GM19395 (cell line): ENCODE results near the gene EEF2.
"Not testable (repeated sequence)": the region's sequence is repeated elsewhere in the genome, so short reads cannot be mapped to it uniquely, and the experiment has no call there.

Source experiments
- ATAC-seq: cut with Tn5 transposase; IDR thresholded peaks from one replicate; pipeline ENCODE4 v1.9.1; 2021; ENCODE audit warnings: mild to moderate bottlenecking, moderate library complexity; ENCODE audit not compliant: unreplicated experiment

The EEF2 gene

DNA sequence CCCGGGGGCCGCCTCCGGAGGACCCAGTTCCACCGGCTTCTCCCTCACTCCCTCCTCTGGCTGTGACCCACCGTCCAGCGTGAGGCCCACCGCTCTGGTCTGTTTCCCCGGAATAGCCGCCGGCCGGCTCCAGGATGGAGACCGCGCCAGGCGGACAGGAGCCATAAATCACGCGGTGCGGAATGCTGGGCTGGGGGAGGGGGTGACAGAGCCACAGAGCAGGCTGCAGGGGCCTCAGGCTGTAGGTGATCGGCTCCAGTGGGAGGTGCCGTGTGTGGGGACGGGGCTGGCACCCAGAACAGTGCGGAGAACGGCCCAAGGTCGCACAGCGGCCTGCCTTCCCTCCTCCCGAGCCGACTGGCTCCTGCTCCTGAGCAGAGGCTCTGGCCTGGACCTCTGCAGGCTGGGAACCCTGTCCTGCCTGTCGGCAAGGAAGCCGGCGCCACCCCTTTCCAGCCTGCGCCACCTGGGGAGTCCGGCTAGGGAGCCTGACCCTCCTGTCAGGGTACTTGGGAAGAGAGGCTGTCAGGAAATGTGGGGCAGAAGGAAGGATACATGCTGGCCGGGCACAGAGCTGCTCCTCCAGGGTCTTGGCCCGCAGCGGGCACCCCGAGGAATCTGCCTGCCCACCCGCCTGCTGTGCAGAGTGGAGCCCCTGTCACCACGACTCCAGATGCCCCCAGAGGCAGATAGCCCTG lies 30.6 kb upstream of the EEF2 start:
- ATAC-seq, result no peak

GRCh38 chr19:4014541-4015491 lies 29.6 kb upstream of the EEF2 start:
- no peak for ATAC-seq

DNA sequence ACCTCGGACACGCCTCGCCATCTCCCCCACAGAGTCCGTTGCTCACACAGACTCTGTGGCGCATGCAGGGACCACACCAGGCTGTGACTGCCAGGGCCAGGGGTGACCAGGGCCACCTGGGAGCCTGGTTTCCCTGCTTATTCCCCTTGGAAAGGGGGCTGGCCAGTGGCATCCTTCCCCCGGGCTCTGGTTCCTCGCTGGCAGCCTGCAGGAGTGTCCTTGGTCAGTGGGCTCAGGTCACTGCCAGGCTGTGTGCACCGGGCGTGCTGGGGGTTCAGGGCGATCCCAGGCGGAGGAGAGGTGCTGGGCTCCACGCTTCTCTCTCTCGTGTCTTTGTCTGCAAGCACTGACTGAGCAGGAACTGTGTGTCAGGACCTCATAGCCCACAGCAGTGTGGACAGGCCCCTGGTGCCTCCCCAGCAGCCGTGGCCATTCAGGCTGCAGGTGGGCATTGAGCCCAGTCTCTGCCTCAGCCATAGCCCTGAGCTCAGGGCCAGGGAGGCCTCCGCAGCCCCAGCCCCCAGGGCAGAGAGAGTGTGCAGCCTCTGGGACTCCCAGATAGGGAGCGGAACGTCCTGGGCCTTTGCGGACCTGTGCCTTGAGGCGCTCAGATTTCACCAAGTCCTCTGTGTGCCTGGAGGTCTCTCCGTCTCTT lies 28.8 kb upstream of the EEF2 start:
- ATAC-seq, result no peak

DNA sequence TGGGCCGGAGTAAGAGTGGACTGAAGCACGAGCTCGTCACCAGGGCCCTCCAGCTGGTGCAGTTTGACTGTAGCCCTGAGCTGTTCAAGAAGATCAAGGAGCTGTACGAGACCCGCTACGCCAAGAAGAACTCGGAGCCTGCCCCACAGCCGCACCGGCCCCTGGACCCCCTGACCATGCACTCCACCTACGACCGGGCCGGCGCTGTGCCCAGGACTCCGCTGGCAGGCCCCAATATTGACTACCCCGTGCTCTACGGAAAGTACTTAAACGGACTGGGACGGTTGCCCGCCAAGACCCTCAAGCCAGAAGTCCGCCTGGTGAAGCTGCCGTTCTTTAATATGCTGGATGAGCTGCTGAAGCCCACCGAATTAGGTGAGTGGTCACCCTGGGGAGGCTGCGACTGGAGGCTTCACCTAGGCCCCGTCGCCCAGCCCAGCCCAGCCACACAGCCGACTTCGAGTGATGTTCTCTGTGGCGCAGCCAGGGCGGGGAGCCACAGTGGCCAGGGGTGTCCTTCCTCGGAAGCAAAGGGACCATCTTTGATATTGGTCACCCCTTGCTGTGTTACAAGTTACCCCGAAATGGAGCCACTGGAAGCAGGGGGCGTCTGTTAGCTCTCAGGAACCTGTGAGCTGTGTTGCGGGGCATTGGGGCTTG lies 27.8 kb upstream of the EEF2 start:
- ATAC-seq, result no peak

DNA sequence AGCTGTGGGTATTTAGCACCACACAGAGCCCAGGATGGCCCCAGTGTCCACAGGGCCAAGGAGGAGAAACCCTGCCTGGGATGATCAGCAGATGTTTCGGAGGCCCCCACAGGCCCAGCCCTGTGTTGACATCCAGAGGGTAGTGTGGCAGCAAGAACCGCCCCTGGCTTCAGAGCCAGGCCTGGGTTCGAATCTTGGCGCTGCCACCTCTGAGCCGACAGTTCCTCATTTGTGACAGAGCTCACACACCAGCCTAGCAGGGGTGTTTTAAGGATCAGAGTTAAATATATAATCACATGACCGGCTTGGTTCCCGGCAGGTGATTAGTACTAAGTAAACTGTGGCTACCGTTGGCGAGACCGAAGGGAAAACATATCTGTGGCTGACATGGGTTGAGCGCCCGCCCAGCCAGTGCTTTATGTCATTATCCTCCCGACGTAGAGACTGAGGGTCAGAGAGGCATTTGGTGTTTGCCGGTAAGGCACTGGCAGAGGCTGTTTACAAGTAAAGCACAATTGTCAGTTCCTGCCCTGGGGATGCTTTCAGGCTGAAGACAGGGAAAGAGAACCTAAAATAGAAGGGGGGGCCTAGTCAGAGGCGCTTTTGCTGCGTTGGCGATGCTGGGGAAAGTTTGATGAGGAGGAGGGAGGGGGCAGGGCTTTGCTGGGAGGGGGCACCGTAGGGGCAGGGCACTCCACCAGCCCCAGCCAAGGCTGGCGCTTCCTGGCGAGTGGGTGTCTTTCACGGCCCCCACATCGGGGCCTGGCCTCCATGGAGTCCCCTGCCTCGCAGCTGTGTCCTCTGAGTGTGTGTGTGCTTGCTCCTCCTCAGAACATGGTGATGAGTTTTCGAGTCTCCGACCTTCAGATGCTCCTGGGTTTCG lies 27.1 kb upstream of the EEF2 start:
- no peak for ATAC-seq

DNA sequence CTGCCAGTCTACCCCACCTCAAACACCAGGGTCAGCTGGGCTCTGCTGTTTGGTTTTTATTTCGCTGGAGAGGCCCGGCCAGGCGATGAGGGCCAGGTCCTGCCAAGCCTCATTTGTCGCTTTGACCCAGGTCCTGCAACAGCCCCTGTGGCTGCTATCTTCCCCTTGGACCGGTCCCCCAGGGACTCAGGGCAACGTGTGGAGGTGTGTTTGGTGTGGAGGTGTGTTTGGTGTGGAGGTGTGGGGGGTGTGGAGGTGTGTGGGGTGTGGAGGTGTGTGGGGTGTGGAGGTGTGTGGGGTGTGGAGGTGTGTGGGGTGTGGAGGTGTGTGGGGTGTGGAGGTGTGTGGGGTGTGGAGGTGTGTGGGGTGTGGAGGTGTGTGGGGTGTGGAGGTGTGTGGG lies 26.2 kb upstream of the EEF2 start:
- not testable (repeated sequence) for ATAC-seq

DNA sequence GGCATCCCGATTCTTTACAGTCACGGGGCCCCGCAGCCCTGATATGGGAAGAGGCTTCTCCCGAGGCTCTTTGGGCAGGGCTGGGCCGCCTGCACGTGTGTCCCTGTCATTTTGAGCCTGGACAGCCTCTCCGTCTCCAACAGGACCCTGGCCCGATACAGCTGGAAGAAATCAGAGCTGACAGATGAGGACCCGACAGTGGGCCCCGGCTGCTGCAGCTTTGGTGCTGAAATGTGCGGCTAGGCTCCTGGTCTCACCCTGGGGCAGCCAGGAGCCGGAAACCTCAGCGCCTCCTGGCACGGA lies 25.5 kb upstream of the EEF2 start:
- ATAC-seq, result no peak

DNA sequence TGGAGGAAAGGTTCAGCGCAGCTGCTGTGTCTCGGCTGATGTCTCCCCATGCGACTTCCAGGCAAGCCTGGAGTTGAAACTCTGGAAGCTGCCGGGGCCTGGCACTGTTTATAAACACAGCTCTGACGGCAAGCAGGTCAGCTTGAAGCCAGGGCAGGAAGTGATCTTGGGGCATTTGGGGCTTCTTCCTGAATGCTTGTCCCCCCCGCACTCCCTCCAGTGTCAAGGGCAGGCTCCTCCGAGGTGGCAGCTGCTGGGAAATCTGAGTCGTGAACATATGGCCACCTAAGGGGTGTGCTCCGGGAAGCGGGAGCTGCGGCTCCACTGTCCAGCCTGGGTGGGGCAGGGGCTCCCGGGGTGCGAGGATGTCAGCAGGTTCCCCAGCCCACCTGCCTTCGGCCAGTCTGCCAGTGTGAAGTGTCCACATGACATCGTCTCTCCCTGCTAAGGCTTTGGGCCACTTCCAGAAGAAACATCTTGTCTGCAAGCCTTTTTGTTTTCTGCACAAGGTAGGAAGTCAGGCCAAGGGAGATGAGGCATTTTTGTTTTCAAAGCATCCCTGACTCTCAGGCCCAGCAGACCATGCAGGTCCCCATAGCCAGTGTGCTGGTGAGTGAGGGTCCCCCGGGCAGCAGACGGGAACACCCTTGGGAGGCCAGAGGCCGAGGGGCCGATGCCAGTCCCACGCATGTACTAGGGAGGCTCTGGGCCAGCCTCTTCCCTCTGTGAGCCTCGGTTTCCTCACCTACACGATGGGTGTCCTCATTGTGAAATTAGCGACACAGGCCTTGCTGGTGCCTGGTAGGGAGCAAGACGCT lies 24.9 kb upstream of the EEF2 start:
- ATAC-seq, result no peak

DNA sequence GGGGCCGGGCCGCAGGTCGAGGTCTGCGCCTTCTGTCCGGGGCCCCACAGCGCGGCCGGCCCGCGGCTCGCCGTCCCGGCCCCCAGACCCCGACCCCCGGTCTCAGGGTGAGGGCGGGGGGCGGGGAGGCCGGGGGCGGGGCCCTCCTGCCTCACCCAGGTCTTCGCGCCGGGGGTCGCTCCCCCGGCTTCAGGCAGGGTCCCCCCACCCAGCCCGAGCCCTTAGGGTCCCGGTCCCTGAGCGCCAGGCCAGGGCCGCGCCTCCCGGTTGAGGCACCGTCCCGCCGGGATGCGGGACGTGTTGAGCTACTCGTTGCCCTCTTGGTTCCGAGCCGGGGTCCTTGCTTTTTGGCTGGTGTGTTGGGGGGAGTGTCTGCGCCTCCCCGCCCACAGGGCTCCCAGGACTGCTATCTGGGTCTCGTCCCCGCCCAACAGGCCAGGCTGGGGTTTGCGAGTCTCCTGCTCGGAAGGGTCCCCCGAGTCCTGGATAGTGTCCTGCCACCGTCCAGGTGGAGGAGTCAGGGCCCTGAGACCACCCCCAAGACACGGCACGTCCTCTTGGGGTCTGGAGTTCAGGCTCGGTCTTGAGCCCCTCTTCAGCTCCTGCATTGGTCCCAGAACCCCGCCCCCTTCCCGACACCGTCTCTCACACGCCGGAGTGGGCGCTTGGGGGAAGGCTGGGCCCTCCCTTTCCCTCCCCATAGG lies 22.7 kb upstream of the EEF2 start:
- ATAC-seq, result no peak

DNA sequence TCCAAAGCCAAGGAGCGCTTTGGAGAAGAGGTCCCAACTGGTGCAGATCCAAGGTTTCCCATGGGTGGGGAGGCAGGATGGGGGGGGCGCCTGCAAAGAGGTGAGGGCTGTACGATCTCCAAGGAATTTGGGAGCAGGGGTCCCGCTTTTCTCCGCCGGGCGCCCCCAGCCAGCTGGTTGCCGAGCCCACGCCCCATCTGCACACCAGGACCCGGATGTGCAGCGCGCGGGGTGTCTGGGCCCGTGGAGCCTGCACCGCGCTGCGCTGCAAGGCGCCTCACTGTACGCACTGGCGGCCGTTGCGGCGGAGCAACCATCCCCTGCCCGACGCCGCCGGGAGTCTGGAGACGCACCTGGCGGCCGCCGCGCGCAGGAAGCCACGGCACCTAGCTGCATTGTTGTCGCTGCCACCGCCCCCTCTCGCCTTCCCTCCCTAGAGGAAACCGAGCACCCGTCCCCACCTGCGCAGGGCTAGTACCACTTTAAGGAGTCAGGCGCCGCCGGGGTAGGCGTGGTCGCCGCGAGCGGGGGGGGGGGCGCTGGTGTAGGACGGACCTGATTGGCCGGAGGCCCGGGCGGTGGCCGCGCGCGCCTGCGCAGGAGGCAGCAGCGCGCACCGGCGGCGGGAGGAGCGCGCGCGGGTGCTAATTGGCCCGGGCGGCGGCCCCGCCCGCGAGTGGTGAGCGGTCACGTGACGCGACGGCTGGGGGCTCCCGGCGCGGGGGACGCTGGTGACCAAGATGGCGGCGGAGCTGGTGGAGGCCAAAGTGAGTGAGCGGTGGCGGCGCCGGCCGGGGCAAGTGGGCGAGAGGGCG lies 22.0 kb upstream of the EEF2 start, which contains the start of gene PIAS4:
TSS of gene PIAS4 (plus strand) at position 716 of the 815 bp plus-strand sequence. CDS start at position 741, 25 bp downstream.
- ATAC-seq, result peak; percentile 90

DNA sequence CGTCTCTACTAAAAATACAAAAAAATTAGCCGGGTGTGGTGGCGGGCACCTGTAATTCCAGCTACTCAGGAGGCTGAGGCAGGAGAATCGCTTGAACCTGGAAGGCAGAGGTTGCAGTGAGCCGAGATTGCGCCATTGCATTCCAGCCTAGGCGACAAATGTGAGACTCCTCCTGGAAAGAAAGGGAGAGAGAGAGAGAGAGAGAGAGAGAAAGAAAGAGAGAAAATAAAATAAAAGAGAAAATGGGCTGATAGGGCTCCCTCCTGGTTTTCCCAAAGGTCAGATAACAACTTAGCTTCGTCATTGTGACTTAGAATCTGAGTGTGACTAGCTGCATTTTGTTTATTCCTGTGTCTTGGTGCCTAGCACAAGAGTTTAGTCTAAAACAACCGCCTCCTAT lies 20.2 kb upstream of the EEF2 start:
- ATAC-seq, result not testable (repeated sequence)

DNA sequence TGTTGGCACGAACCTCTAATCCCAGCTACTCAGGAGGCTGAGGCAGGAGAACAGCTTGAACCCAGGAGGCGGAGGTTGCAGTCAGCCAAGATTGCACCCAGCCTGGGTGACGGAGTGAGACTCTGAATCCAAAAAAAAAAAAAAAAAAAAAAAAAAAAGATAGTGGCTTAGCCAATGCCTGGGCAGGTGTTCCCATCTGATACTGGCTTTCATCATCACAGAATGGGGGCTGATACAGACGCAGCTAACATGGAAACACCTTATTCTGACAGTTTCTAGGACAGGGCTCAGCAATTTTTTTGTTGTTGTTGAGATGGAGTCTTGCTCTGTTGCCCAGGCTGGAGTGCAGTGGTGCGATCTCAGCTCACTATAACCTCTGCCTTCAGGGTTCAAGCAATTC lies 15.5 kb upstream of the EEF2 start:
- ATAC-seq, result not testable (repeated sequence)

DNA sequence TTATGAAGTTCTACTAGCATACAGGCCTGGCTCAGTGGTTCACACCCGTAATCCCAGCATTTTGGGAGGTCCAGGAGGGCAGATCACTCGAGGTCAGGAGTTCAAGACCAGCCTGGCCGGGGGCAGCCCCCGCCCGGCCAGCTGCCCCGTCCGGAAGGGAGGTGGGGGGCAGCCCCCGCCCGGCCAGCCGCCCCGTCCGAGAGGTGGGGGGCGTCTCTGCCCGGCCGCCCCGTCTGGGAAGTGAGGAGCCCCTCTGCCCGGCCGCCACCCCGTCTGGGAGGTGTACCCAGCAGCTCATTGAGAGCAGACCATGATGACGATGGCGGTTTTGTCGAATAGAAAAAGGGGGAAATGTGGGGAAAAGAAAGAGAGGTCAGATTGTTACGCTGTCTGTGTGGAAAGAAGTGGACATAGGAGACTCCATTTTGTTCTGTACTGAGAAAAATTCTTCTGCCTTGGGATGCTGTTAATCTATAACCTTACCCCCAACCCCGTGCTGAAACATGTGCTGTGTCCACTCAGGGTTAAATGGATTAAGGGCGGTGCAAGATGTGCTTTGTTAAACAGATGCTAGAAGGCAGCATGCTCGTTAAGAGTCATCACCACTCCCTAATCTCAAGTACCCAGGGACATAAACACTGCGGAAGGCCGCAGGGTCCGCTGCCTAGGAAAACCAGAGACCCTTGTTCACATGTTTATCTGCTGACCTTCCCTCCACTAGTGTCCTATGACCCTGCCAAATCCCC lies 13.6 kb upstream of the EEF2 start:
- not testable (repeated sequence) for ATAC-seq

GRCh38 chr19:3995607-3996006 lies 10.3 kb upstream of the EEF2 start:
- ATAC-seq, result no peak

DNA sequence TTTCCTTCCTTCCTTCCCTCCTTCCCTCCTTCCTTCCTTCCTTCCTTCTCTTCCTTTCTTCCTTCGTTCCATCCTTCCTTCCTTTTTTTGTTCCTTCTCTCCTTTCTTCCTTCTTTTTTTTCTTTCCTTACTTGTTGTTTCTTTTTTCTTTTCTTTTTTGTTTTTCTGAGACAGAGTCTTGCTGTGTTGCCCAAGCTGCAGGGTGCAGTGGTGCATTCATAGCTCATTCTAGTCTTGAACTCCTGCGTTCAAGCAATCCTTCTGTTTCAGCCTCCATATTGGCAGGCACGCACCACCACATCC lies 5.5 kb upstream of the EEF2 start:
- no peak for ATAC-seq

GRCh38 chr19:3987619-3988371 lies 2.5 kb upstream of the EEF2 start:
- no peak for ATAC-seq
